GM21825 (cell line): Measurements from ENCODE around the gene PSME3IP1.
"Not testable (repeated sequence)": the region's sequence is repeated elsewhere in the genome, so short reads cannot be mapped to it uniquely, and the experiment has no call there.

ENCODE experiments used
- ATAC-seq: cut with Tn5 transposase; IDR thresholded peaks from one replicate; pipeline ENCODE4 v1.9.1; 2021; ENCODE audit warnings: mild to moderate bottlenecking, moderate library complexity; ENCODE audit not compliant: unreplicated experiment

PSME3IP1 gene

GRCh38 chr16:57200321-57200720 lies 14.5 kb upstream of the PSME3IP1 start:
- not testable (repeated sequence) for ATAC-seq

DNA sequence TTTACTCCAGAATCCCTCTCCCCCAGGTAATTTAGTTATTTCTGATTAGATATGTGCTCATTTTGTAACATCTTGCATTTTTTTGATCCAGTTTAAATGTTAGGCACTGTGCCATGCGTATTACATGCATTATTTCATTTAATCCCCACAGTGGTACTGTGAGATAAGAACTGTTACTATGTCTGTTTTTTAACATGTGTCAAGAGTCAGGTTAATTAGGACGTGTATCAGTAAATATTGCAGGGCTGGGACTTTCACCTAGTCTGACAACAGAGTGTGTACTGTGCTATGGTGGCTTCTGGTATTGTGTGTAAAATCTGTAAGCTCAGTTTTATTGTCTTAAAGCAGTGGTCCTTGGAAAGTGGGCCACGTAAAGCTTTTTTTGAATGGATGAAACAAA lies 10.9 kb upstream of the PSME3IP1 start:
- ATAC-seq, result no peak

- ATAC-seq, result no peak
Measured at GRCh38 chr16:57196286-57196685, 10.4 kb upstream of the PSME3IP1 start.

GRCh38 chr16:57194512-57194911 lies 8.7 kb upstream of the PSME3IP1 start:
- no peak for ATAC-seq

DNA sequence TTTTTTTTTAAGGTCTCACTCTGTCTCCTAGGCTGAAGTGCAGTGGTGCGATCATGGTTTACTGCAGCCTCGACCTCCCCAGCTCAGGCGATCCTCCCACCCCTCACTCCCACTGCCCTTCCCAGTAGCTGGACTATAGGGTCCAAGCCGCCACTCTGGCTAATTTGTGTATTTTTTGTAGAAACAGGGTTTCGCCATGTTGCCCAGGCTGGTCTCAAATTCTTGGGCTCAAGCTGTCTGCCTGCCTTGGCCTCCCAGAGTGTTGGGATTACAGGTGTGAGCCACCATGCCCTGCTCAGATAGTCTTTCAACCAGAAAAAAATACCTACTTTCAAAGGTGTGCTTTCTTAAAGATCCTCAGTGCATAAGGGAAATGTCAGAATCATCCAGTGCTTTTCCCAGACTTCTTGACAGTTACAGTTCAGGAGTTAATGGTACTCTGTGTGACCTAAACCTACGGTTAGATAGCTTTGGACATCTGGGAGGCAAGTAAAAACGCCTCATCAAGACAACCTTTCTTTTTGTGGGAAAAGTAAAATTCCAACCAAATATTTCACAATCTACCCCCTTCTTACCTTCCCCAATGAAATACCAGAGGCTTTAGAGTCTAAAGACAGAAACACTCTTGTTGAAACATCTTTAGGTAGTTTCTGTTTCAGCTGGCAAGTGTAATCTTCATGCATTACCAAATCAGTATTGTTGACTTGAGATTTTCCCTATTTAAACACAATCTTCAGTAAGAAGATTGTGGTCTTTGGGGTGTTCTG lies 7.1 kb upstream of the PSME3IP1 start:
- no peak for ATAC-seq

DNA sequence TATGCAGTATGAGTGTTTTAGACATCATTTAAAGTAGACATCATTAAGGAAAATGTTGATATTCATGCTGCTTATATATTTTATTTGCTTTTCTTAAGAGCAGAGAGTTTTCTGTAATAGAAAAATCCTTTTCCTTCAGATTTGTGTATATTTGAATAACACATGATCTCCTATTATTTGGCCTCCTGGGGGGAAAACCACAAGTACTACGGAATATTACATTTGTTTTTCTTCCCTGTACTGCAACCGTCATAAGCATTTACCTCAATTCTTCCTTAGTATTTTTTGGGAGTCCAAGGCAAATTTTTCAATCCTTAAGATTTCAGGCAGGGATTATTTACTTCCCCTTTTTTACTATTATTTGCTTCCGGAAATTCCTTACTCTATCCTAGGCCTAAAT lies 6.3 kb upstream of the PSME3IP1 start:
- no peak for ATAC-seq

- ATAC-seq, result no peak
Measured at GRCh38 chr16:57191056-57191571, 5.3 kb upstream of the PSME3IP1 start.

DNA sequence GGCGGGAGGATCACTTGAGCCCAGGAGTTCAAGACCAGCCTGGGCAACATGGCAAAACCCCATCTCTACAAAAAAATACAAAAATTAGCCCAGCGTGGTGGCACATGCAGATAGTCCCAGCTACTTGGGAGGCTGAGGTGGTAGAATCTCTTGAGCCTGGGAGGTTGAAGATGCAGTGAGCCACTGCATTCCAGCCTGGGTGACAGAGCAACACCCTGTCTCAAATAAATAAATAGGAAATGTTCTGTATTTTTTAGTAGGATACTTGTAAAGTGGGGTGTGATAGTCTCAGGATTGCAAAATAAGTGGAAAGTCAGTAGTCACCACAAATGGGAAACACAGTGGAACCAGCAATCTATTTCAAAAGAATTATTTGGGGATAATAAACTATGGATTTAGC lies 4.3 kb upstream of the PSME3IP1 start:
- ATAC-seq, result no peak

DNA sequence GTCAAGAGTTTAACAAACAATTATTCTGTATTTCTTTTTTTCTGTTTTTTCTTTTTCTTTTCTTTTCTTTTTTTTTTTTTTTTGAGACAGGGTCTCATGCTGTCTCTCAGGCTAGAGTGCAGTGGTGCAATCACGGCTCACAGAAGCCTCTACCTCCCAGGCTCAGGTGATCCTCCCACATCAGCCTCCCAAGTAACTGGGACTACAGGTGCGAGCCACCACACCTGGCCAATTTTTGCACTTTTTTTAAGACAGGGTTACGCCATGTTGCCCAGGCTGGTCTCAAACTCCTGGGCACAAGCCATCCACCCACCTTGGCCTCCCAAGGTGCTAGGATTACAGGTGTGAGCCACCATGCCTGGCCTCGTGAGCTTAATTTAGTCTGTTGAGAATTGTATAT lies 3.7 kb upstream of the PSME3IP1 start:
- not testable (repeated sequence) for ATAC-seq

- no peak for ATAC-seq
Measured at GRCh38 chr16:57188711-57189002, 2.8 kb upstream of the PSME3IP1 start.

DNA sequence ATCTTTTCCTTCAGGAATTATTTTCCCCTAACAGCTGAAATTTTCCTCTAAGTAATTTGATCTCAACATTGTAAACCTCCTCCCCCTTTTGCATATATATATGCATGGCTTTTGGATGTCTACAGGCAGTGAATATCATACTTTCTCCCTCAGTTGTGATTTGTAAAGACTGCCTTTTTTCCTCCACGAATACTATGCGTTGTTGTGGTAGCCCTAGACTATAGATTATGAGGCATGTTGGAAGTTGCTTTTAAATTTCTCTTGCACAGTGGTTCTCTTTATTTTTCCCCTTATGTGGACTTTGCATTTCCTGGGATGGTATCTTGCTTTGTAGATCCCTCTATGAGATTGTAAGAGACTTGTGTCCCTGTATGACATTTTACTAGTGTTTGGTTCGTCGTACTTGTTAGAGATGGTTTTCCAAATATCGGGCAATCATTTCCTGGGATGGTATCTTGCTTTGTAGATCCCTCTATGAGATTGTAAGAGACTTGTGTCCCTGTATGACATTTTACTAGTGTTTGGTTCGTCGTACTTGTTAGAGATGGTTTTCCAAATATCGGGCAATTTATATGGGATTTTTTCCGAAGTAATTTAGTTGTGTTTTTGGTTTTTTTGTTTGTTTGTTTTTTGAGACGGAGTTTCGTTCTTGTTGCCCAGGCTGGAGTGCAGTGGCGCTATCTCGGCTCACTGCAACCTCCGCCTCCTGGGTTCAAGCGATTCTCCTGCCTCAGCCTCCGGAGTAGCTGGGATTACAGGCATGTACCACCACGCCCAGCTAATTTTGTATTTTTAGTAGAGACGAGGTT lies 2.3 kb upstream of the PSME3IP1 start:
- ATAC-seq, result not testable (repeated sequence)

GRCh38 chr16:57186872-57187854 lies 1.3 kb upstream of the PSME3IP1 start:
- ATAC-seq, result no peak

- ATAC-seq, result peak; percentile 36
Measured at GRCh38 chr16:57185446-57185944, 344 bp downstream of the PSME3IP1 start.

DNA sequence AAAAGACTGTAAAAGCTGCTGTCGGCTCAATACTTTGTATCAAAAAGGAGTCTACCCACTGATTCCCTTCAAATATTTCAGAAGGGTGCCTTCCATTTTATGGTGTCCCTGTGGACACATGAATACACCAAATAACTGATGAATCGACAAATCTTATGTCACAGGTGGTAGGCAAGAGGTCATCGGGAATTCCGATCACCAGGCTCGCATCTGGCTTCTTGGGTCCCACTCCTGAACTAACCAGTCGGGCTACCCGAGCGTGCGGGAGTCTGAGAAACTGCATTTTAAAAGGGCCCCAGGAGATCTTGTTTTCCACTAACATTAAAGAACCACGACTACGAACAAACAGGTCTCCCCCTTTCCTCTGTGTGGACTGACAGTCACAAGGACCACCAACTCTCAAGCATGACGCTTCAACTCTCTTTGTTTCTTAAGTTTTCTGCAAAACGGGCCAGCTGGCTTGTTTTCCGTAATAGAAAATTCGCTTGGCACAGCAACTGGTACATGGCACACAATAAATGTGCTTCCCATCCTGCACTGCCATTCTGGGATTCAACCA lies 873 bp downstream of the PSME3IP1 start:
- ATAC-seq, result no peak

GRCh38 chr16:57184113-57184512 lies 1.7 kb downstream of the PSME3IP1 start:
- no peak for ATAC-seq

DNA sequence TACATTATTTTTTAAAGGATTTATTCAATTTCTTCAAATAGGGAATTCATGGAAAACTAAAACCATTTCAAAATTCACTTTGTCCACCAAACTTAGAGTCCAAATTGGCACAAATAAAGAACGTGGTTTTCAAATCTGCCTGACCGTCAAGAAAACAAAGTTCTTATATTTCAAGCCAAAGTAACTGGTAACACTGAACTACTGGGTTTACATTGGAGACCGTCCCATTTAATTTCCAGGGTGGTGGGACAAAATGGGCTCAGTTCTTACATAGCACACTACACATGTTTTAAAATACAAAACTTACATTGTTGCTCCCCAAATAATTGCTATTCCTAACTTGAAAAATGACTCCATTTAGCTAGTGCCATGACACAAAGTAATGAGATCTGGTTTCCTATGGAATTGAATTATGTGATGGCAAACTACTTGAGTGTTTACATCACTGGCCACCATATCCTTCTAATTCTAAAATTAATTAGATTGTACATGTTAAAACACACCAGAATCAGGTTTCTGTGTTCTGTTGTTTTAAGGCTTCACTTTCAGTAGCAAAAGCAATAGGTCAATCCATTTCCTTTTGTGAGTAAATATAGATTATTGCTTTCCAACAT lies 6.5 kb downstream of the PSME3IP1 start:
- no peak for ATAC-seq

GRCh38 chr16:57178793-57179212 lies 7.0 kb downstream of the PSME3IP1 start:
- ATAC-seq, result no peak

- ATAC-seq, result no peak
Measured at GRCh38 chr16:57178196-57178595, 7.6 kb downstream of the PSME3IP1 start.

GRCh38 chr16:57175896-57176295 lies 9.9 kb downstream of the PSME3IP1 start:
- ATAC-seq, result no peak

GRCh38 chr16:57172721-57173290 lies 13.0 kb downstream of the PSME3IP1 start:
- no peak for ATAC-seq
